ENCODE results near the gene ST7L. TPM values are rescaled to one million over a fixed set of nuclear protein-coding genes. Genes with fewer than 3 reads are reported as not detected.

ST7L gene
- total RNA-seq, 4 donors from 2014 or later: 9.4 to 25.0 (median 12.4) TPM

GRCh38 chr1:112565800-112566199, 53.1 kb downstream of the ST7L start:
- no peaks in the 10 kb centered on the region for H3K27me3 ChIP-seq
- no peaks in the 10 kb centered on the region for H3K4me1 ChIP-seq
- intact Hi-C loops (cut with DNase I): no loop called here
- H3K4me3 ChIP-seq: no peak overlapping the region
- no peak for DNase-seq
- no peak overlapping the region for H3K27ac ChIP-seq
- 85 to 87% methylated on average over 1 of the region's 1 CpG for WGBS, 2 donors
- H3K9me3 ChIP-seq: no peaks in the 10 kb centered on the region
- H3K36me3 ChIP-seq: peaks cover 0 to 42% (median 0%) of the 10 kb centered on the region in 3 donors
- TF ChIP-seq POLR2A (IDR thresholded peaks at IDR 0.05): no peak
- TF ChIP-seq, protein P1, sequence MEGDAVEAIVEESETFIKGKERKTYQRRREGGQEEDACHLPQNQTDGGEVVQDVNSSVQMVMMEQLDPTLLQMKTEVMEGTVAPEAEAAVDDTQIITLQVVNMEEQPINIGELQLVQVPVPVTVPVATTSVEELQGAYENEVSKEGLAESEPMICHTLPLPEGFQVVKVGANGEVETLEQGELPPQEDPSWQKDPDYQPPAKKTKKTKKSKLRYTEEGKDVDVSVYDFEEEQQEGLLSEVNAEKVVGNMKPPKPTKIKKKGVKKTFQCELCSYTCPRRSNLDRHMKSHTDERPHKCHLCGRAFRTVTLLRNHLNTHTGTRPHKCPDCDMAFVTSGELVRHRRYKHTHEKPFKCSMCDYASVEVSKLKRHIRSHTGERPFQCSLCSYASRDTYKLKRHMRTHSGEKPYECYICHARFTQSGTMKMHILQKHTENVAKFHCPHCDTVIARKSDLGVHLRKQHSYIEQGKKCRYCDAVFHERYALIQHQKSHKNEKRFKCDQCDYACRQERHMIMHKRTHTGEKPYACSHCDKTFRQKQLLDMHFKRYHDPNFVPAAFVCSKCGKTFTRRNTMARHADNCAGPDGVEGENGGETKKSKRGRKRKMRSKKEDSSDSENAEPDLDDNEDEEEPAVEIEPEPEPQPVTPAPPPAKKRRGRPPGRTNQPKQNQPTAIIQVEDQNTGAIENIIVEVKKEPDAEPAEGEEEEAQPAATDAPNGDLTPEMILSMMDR (IDR thresholded peaks at IDR 0.05): no peak

GRCh38 chr1:112564081-112564480, 54.9 kb downstream of the ST7L start:
- intact Hi-C loops (cut with DNase I): no loop called here
- H3K4me1 ChIP-seq: no peaks in the 10 kb centered on the region
- no peak for DNase-seq
- no peaks in the 10 kb centered on the region for H3K27me3 ChIP-seq
- no peak for TF ChIP-seq POLR2A (IDR thresholded peaks at IDR 0.05)
- TF ChIP-seq, protein P1 (IDR thresholded peaks at IDR 0.05): no peak
- 70 to 95% methylated on average over 1 of the region's 1 CpG for WGBS, 2 donors
- H3K9me3 ChIP-seq: no peaks in the 10 kb centered on the region
- H3K36me3 ChIP-seq: peaks cover 0 to 44% (median 0%) of the 10 kb centered on the region in 3 donors
- no peak overlapping the region for H3K27ac ChIP-seq
- H3K4me3 ChIP-seq: no peak overlapping the region

GRCh38 chr1:112563341-112563740, 55.6 kb downstream of the ST7L start:
- no peak overlapping the region for H3K4me3 ChIP-seq
- no peaks in the 10 kb centered on the region for H3K9me3 ChIP-seq

GRCh38 chr1:112558634-112559033, 60.3 kb downstream of the ST7L start:
- no peaks in the 10 kb centered on the region for H3K27me3 ChIP-seq
- whole genome bisulfite sequencing, 2 donors: 96 to 97% methylated on average over 3 of the region's 3 CpGs
- H3K4me1 ChIP-seq: no peaks in the 10 kb centered on the region
- peaks cover 0 to 55% (median 0%) of the 10 kb centered on the region in 3 donors for H3K36me3 ChIP-seq
- H3K27ac ChIP-seq: no peak overlapping the region
- intact Hi-C loops (cut with DNase I): no loop called here
- TF ChIP-seq, protein P1 (IDR thresholded peaks at IDR 0.05): no peak
- no peak for TF ChIP-seq POLR2A (IDR thresholded peaks at IDR 0.05)
- H3K4me3 ChIP-seq: no peak overlapping the region
- DNase-seq: no peak
- H3K9me3 ChIP-seq: no peaks in the 10 kb centered on the region

More at GRCh38 chr1:112563341-112563740, 55.6 kb downstream of the ST7L start:
- no peak for DNase-seq
- Histone ChIP-seq H3K36me3 (peaks cover 0 to 46% (median 0%) of the 10 kb centered on the region in 3 donors), H3K27me3 (no peaks in the 10 kb centered on the region), H3K27ac (no peak overlapping the region), H3K4me1 (no peaks in the 10 kb centered on the region)
- no peak for TF ChIP-seq POLR2A (IDR thresholded peaks at IDR 0.05)
- TF ChIP-seq, protein P1 (IDR thresholded peaks at IDR 0.05): no peak
- intact Hi-C loops (cut with DNase I): no loop called here

GRCh38 chr1:112557385-112557784, 61.6 kb downstream of the ST7L start:
- intact Hi-C loops (cut with DNase I): no loop called here
- H3K4me1 ChIP-seq: no peaks in the 10 kb centered on the region
- H3K36me3 ChIP-seq: peaks cover 0 to 58% (median 0%) of the 10 kb centered on the region in 3 donors
- WGBS, 2 donors: 61 to 78% methylated on average over 1 of the region's 1 CpG
- H3K27ac ChIP-seq: no peak overlapping the region
- TF ChIP-seq POLR2A (IDR thresholded peaks at IDR 0.05): no peak
- TF ChIP-seq, protein P1 (IDR thresholded peaks at IDR 0.05): no peak
- no peak for DNase-seq
- no peaks in the 10 kb centered on the region for H3K27me3 ChIP-seq
- H3K4me3 ChIP-seq: no peak overlapping the region
- H3K9me3 ChIP-seq: no peaks in the 10 kb centered on the region
